Uterus (tissue), 2 donors: ENCODE measurements around the gene COX4I1.

ENCODE experiments used
- CTCF ChIP-seq, 4 experiments: fragments of 200-600 bp in 2 of 4; fragments of 450-650 bp in 2 of 4; sonication (generic) in 2 of 4; IDR thresholded peaks; one replicate each; pipeline ENCODE4 v1.5.1; 2016 to 2019; ENCODE audit warnings: antibody characterized with exemption in 4 of 4, mild to moderate bottlenecking in 2 of 4, moderate library complexity in 1 of 4
- POLR2A ChIP-seq, 2 donors: fragments of 450-650 bp; IDR thresholded peaks; one replicate each; pipeline ENCODE4 v1.6.1; 2016; ENCODE audit warnings: antibody characterized with exemption in 2 of 2, mild to moderate bottlenecking in 1 of 2, moderate library complexity in 1 of 2

- TF ChIP-seq CTCF (IDR thresholded peaks at IDR 0.05): no peak
- no peak for TF ChIP-seq POLR2A (IDR thresholded peaks at IDR 0.05)
These were observed 45.9 kb upstream of the COX4I1 start for GRCh38 chr16:85753559-85753958.
